WTC11 (cell line): ENCODE results near the gene EIF2B5.
"Not testable (repeated sequence)": the region's sequence is repeated elsewhere in the genome, so short reads cannot be mapped to it uniquely, and the experiment has no call there.

Experiments used
- ARID4B ChIP-seq: sonication (generic); formaldehyde crosslinking; IDR thresholded peaks from 2 replicates; pipeline ENCODE4 v1.8.0; 2023; ENCODE audit warnings: missing genetic modification reagents, mild to moderate bottlenecking, borderline replicate concordance
- SP1 ChIP-seq: sonication (generic); formaldehyde crosslinking; conservative IDR thresholded peaks from 2 replicates; pipeline ENCODE4 v1.8.1; 2022; ENCODE audit warnings: missing genetic modification reagents

GRCh38 chr3:184162571-184163070, 27.5 kb downstream of the EIF2B5 start:
- not testable (repeated sequence) for TF ChIP-seq ARID4B, SP1 (CRISPR knock-in tag)
